Urinary bladder (tissue), 4 donors: Measurements from ENCODE around the gene PRKG1. TPM values are rescaled to one million over a fixed set of nuclear protein-coding genes. Genes with fewer than 3 reads are reported as not detected.
A peak's percentile ranks its signal among the peaks of the same experiment; 100 is the strongest.

Experiments used
- DNase-seq: peaks from one replicate; pipeline ENCODE4 v3.0.0-alpha.2; 2015; ENCODE audit errors: extremely low spot score
- H3K27ac ChIP-seq: one replicate; pipeline ENCODE4 v1.5.1; 2013; ENCODE audit warnings: low read depth, mild to moderate bottlenecking, moderate library complexity
- H3K36me3 ChIP-seq: one replicate; pipeline ENCODE4 v1.6.1; 2013; ENCODE audit warnings: mild to moderate bottlenecking, moderate library complexity; ENCODE audit not compliant: insufficient read depth
- H3K4me1 ChIP-seq: one replicate; pipeline ENCODE4 v1.6.1; 2013; ENCODE audit warnings: mild to moderate bottlenecking, moderate library complexity; ENCODE audit not compliant: insufficient read depth
- H3K4me3 ChIP-seq: one replicate; pipeline ENCODE4 v1.5.1; 2013; ENCODE audit warnings: low read depth, low read length
- WGBS: extraction: QIAGEN DNeasy Blood & Tissue Kit; methylation state at CpG from one replicate; pipeline ENCODE4 v1.1.7; 2013; 5-methylcytosine and 5-hydroxymethylcytosine counted together
- polyA plus RNA-seq: library from polyadenylated mRNA; stranded (reverse); fragments of 200-250 nt; gene quantifications from one replicate; pipeline ENCODE4 v1.2.3, GENCODE V29; 2013
- total RNA-seq: library from RNA; depleted of rRNA; stranded (reverse); fragments of >200 nt; gene quantifications from one replicate; pipeline ENCODE4 v1.2.3, GENCODE V29; 2014
- donor health status: healthy with polysubstance abuse.
- donor health status: healthy.

PRKG1 gene
- total and polyA plus RNA-seq, 2 donors = 17.1 to 126 TPM

GRCh38 chr10:51488766-51489408 lies 414.6 kb downstream of the PRKG1 start:
- no peak overlapping the region for H3K27ac ChIP-seq
- DNase-seq = no peak
- 54% methylated on average over 5 of the region's 5 CpGs for WGBS
- no peaks in the 10 kb centered on the region for H3K4me1 ChIP-seq
- no peaks in the 10 kb centered on the region for H3K36me3 ChIP-seq
- no peak overlapping the region for H3K4me3 ChIP-seq

GRCh38 chr10:51498424-51498823 lies 424.1 kb downstream of the PRKG1 start:
- H3K27ac ChIP-seq = no peak overlapping the region
- no peak overlapping the region for H3K4me3 ChIP-seq
- no peaks in the 10 kb centered on the region for H3K4me1 ChIP-seq
- H3K36me3 ChIP-seq = no peaks in the 10 kb centered on the region
- no peak for DNase-seq
- WGBS = 94% methylated on average over 2 of the region's 2 CpGs

- Histone ChIP-seq H3K27ac (no peak overlapping the region), H3K4me3 (no peak overlapping the region), H3K36me3 (no peaks in the 10 kb centered on the region), H3K4me1 (no peaks in the 10 kb centered on the region)
- DNase-seq = no peak
- WGBS = 94% methylated on average over 1 of the region's 1 CpG
These were observed 427.1 kb downstream of the PRKG1 start for GRCh38 chr10:51501396-51501795.

GRCh38 chr10:51502124-51502523 lies 427.8 kb downstream of the PRKG1 start:
- Histone ChIP-seq H3K27ac (no peak overlapping the region), H3K4me1 (no peaks in the 10 kb centered on the region), H3K4me3 (no peak overlapping the region), H3K36me3 (no peaks in the 10 kb centered on the region)
- no peak for DNase-seq
- WGBS = 99% methylated on average over 1 of the region's 1 CpG

DNA sequence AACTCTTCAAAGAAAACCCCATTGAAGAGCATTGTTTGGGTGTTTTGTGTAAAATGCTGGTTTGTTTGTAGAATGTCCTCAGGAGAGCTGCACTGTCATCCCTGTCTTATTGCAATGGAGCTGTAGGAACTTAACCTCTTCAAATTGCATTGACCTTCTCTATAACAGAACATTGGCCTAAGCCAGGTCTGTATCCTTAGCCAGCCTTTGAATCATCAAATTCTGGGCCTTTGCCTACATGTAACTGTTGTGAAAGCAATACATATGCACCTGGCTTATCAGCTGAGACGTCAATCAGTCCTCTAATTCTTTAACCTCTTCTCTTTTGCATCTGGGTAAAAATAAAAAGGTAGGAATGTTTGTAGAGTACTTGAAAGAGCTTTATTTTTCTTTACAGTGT lies 429.1 kb downstream of the PRKG1 start:
- 90% methylated on average over 1 of the region's 1 CpG for WGBS
- no peaks in the 10 kb centered on the region for H3K36me3 ChIP-seq
- H3K4me3 ChIP-seq = no peak overlapping the region
- no peak for DNase-seq
- no peak overlapping the region for H3K27ac ChIP-seq
- no peaks in the 10 kb centered on the region for H3K4me1 ChIP-seq

- no peaks in the 10 kb centered on the region for H3K4me1 ChIP-seq
- WGBS = 94% methylated on average over 3 of the region's 3 CpGs
- no peaks in the 10 kb centered on the region for H3K36me3 ChIP-seq
- no peak for DNase-seq
- H3K27ac ChIP-seq = no peak overlapping the region
- H3K4me3 ChIP-seq = no peak overlapping the region
These were observed 433.2 kb downstream of the PRKG1 start for GRCh38 chr10:51507476-51507875.

GRCh38 chr10:51508156-51508555 lies 433.9 kb downstream of the PRKG1 start:
- Histone ChIP-seq H3K4me3 (no peak overlapping the region), H3K36me3 (no peaks in the 10 kb centered on the region), H3K4me1 (no peaks in the 10 kb centered on the region), H3K27ac (no peak overlapping the region)
- WGBS = 91% methylated on average over 2 of the region's 2 CpGs
- DNase-seq = no peak

GRCh38 chr10:51510231-51510630 lies 435.9 kb downstream of the PRKG1 start:
- Histone ChIP-seq H3K27ac (no peak overlapping the region), H3K4me3 (no peak overlapping the region), H3K4me1 (no peaks in the 10 kb centered on the region), H3K36me3 (no peaks in the 10 kb centered on the region)
- 79% methylated on average over 2 of the region's 2 CpGs for WGBS
- DNase-seq = no peak

- H3K4me1 ChIP-seq = no peaks in the 10 kb centered on the region
- DNase-seq = no peak
- no peak overlapping the region for H3K4me3 ChIP-seq
- H3K36me3 ChIP-seq = no peaks in the 10 kb centered on the region
- H3K27ac ChIP-seq = no peak overlapping the region
- WGBS = 47% methylated on average over 2 of the region's 2 CpGs
These were observed 447.3 kb downstream of the PRKG1 start for GRCh38 chr10:51521605-51522004.

DNA sequence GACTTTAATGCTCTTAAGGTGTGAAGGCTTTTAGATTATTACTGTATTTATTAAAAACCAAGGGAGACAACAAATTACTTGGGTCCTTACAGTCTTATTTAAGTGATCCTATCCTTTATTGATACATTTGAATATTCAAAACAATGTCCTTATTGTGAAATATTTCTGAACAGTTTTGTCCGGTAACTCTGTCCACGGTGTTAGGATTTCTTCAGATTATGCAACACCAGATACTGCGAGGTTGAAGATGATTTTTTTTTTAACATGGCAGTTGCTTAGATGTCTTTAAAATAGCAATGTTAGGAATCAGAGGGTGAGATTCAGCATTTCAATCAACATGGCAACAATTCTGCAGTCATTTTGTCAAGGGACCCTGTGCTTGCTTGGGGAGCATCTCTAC lies 448.6 kb downstream of the PRKG1 start:
- Histone ChIP-seq H3K27ac (no peak overlapping the region), H3K36me3 (no peaks in the 10 kb centered on the region), H3K4me3 (no peak overlapping the region), H3K4me1 (no peaks in the 10 kb centered on the region)
- no peak for DNase-seq
- WGBS = 90% methylated on average over 3 of the region's 3 CpGs

GRCh38 chr10:51523440-51523839 lies 449.2 kb downstream of the PRKG1 start:
- no peak for DNase-seq
- H3K4me1 ChIP-seq = no peaks in the 10 kb centered on the region
- no peaks in the 10 kb centered on the region for H3K36me3 ChIP-seq
- no peak overlapping the region for H3K27ac ChIP-seq
- no peak overlapping the region for H3K4me3 ChIP-seq

DNA sequence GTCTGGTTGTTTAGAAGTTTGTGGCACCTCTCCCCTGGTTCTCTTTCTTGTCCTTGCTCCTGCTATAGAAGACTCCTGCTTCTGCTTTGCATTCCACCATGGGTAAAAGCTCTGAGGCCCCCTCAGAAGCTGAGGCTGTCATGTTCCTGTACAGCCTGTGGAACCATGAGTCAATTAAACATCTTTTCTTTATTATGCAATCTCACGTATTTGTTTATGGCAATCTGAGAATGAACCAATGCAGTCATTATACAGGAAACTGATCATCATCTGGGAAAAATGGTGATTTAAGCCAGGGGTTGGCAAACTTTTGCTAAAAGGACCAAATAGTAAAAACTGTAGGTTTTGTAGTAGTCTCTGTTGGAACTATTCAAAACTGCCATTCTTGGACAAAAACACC lies 449.8 kb downstream of the PRKG1 start:
- H3K4me1 ChIP-seq = no peaks in the 10 kb centered on the region
- WGBS = 64% methylated on average over 1 of the region's 1 CpG

DNA sequence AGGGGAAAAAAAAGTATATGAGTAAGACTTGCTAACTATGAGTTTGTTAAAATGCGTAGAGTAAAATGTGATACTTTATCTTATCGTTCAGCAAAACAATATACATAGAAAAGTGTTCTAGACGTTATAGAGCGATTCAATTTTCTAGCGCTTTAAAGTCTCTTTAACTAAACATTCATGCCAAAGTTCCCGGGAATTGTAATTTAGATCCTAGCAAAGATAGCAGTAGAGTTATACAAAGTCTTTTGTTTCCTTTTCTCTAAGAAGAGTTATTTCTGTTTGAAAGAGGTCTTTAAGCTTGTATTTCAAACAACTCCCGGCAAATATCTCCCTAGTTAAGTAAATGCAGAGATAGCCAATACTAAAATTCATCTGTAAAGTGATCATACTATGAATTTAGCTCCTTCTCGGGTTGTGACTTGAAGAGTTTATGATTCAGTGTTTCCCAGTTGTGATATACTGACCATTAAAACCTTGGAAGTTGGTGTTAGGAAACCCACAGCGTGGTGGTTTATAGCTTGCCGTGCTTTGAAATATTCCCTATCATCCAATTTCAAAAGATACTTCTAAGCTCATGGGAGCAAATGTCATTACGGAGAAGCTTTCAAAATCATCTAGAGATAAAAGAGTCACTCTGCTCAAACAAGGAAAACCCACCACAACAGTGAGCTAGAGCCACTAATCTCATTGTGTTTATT lies 453.4 kb downstream of the PRKG1 start:
- Histone ChIP-seq H3K27ac (no peak overlapping the region), H3K4me3 (no peak overlapping the region), H3K4me1 (no peaks in the 10 kb centered on the region), H3K36me3 (no peaks in the 10 kb centered on the region)
- DNase-seq = peak; percentile 1
- 23% methylated on average over 11 of the region's 11 CpGs for WGBS

More for the DNA sequence above, 449.8 kb downstream of the PRKG1 start:
- no peak overlapping the region for H3K4me3 ChIP-seq
- H3K27ac ChIP-seq = no peak overlapping the region
- no peak for DNase-seq
- H3K36me3 ChIP-seq = no peaks in the 10 kb centered on the region

GRCh38 chr10:51528527-51528926 lies 454.2 kb downstream of the PRKG1 start:
- H3K36me3 ChIP-seq = no peaks in the 10 kb centered on the region
- WGBS = 60% methylated on average over 2 of the region's 2 CpGs
- no peak overlapping the region for H3K4me3 ChIP-seq
- no peak for DNase-seq
- no peak overlapping the region for H3K27ac ChIP-seq
- no peaks in the 10 kb centered on the region for H3K4me1 ChIP-seq
